SKM-1 treated with dmso at 0.1 percent for 144 hours (cell line): ENCODE results near the gene APPL2.
"Not testable (repeated sequence)": the region's sequence is repeated elsewhere in the genome, so short reads cannot be mapped to it uniquely, and the experiment has no call there.

Source experiments
- DNase-seq: peaks from one replicate; lab custom pipeline; 2025; ENCODE audit not compliant: unreplicated experiment; lab: John Stamatoyannopoulos, UW

APPL2 gene

DNA sequence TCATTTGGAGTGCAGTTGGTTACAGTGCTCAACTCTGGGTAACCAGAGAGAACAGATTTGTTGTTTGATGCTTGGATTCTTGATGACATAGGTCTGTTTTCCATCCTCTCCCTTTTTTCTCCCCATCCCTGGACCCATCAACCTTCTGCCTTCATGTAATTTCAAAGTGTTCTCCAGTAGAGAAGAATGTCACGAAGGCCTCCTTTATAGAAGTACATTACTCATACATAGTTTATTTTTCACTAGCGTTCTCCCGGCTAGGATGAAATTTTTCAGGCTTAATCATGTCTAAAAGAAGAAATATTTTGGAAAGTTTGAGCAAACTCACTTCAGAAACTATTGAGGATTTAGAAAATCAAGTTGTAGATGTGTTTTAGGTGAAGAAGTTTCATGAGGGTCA is 20.9 kb upstream of the APPL2 start:
- no peak for DNase-seq

DNA sequence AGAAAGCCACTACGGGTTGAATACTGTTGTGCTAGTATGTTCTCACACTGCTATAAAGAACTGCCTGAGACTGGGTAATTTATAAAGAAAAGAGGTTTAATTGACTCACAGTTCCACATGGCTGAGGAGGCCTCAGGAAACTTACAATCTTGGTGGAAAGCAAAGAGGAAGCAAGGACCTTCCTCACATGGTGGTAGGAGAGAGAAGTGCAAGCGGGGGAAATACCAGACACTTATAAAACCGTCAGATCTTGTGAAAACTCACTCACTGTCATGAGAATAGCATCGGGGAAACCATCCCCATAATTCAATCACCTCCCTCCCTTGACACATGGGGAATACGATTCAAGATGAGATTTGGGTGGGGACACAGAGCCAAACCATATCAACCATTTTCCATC is 20.5 kb upstream of the APPL2 start:
- DNase-seq = not testable (repeated sequence)

DNA sequence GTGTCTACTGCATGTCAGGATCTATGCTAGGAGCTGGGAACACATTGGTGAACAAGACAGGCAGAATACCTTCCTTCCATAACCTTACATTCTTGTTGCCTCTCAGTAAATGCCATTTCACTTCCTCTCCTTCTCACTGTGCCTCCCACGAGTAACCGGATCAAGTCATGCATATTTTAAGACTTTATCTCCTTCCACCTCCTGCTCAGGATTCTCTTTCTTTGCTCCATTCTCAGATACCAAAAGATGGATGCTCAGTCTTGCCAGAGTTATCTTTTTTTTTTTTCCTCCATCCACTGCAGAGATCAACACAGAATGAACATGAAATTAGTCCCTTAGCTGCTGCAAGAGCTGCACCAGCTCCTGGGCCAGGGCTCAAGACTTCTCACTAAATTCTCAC is 20.0 kb upstream of the APPL2 start:
- DNase-seq = no peak

DNA sequence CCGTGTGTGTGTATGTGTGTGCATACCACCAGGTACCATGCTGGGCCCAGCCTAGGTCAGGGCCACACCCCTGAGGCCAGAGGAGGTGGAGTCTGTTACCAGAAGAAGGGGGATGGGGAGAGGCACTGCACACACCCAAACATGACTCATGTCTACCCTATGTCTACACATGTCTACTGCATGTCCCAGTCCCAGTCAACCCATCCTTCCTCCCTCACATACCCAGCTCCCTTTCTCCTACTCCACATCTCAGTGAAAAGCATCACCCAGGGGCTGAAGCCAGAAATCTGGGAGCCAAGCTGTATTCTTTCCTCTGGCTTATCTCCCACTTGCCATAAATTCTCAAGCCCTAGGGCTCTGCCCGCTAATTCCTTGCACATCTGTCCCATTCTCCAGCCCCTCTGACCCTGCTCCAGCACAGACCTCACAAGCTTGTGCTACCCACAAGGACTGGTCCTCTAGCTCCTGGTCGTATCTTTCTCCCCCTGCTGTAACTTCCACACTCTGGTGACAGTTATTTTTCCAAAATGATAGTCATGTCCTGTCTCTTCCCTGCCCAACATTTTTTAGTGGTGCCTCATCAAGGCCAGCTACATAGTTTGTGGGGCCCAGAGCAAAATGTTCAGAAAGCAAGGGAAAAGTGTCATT is 18.0 kb upstream of the APPL2 start:
- DNase-seq = no peak

DNA sequence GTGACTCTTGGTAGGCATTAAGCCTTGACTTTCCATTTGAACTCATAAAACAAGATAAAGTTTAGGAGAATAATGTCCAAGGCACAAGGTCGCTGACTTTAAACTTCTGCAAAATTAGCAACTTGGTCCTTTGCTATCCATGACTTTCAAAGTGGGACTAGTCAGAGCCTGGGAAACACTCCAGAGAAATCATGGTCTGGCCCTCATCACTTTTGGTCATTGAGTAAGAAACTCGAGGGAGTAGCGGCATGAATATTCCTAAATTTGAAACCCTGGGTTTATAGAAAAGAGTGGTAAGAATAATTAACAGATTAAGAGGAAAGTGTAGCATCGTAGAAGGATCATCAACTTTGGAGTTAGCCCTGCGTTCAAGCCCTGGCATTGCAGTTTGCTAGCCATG is 16.9 kb upstream of the APPL2 start:
- DNase-seq = no peak

DNA sequence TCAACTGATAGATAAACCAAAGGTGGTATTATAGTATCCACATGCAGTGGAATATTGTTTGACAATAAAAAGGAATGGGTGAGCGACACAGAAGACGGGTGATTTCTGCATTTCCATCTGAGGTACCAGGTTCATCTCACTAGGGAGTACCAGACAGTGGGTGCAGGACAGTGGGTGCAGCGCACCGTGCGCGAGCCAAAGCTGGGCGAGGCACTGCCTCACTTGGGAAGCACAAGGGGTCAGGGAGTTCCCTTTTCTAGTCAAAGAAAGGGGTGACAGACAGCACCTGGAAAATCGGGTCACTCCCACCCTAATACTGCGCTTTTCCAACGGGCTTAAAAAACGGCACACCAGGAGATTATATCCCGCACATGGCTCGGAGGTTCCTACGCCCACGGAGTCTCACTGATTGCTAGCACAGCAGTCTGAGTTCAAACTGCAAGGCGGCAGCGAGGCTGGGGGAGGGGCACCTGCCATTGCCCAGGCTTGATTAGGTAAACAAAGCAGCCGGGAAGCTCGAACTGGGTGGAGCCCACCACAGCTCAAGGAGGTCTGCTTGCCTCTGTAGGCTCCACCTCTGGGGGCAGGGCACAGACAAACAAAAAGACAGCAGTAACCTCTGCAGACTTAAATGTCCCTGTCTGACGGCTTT is 9.9 kb upstream of the APPL2 start:
- DNase-seq = not testable (repeated sequence)

DNA sequence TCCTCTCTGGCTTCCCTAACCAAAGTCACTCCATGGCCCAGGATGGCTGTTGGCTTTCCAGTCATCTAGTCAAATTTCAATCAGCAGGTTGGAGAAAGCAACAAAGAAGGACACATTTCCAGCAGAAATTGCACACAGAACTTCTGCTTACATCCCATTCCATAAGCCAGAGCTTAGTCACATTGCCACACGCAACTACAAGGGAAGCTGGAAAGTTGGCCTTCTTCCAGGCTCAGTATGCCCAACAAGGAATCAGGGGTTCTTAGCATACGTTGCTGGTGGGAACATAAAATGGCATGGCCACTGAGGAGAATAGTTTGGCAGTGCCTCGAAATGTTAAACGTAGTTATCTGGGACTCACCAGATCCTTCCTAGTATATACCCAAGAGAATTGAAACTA is 9.3 kb upstream of the APPL2 start:
- DNase-seq = no peak

DNA sequence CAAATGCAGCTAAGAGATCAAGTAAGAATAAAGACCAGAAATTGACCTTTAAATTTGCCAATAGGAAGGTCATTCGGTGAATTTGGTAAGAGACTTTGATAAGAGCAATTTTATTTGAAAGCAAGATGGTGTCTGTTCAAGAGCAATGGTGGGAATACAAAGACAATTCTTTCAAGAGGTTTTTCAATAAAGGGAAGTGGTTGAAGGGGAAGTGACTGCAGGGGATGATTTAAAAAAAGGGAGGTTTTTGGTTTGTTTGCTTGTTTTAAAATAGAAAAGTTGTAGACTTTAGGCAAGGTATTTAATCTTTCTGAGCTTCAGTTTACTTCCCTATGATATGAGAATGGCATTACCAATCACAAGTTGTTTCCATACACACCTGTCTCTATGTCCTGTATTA is 4.3 kb upstream of the APPL2 start:
- peak; percentile 36 for DNase-seq

DNA sequence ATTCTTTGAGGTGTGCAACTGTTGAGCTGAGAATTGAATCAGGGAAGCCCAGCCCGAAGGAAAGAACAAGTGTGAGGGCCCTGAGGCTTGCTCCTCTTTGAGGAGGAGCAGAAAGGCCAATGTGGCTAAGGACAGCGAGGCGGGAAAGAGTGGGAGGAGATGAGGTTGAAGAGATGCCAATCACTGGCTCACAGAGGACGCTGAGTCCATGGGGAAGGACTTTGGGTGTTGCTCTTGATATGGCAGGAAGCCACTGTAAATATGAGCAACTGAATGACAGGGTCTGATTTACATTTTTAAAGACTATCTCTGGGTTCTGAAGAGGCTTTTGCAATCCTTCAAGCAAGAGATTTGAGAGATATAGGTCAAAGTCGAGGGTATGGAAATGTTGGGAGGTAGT is 3.3 kb upstream of the APPL2 start:
- no peak for DNase-seq

DNA sequence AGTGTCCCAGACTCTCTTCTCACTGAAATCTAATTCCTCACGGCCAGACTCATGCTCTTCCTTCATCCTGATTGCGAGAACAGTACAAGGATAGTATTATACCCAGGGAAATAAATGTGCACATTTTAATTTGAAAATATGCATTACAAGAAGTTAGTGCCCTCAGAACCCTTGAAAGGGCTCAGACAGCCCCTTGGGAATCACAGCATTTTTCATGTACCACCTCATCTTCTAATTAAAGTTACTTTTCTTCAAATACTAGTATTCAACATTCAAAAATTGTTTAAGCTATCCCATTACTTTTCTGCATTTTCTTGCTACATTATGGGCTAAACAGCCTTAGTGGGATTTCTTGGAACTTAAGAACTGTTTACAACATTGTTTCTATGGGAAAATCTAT is 1.7 kb upstream of the APPL2 start:
- DNase-seq = no peak

DNA sequence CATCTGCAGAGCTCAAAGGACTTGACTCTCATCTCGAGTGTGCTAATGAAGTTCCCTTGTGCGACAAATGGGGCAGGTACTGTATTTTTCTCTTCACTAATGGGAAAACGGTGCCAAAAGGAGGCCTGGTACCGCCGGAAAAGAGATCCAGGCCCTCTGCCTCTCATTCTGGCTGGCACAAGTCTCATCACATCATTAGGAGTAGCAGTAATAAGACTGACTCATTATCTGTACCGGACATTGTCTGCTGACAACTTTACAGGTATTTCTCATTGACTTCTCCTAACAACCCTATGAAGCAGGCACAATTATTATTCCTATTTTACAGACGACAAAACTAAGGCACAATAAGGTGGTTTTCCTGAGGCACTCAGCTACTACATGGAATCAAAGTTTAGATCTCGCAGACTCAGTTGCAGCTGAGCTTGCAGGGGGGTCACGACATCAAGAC is 668 bp downstream of the APPL2 start:
- no peak for DNase-seq

DNA sequence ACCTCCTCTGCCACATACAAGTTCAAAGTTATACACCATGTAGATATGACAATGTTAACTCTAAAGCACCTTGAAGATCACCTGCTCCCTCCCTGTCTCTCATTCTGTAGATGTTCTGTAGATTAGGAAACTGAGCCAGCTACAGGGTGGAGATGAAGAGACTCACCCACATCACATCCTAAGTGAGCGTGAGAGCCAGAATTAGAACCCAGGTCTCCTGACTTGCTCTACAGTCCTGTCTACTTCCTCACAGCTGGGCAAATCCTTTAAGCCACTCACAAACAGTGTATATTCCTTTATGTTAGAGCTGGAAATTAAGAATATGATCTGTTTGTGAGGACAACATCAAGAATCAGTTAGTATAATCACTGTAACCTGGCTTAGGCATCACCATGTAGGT is 1.8 kb downstream of the APPL2 start:
- no peak for DNase-seq

DNA sequence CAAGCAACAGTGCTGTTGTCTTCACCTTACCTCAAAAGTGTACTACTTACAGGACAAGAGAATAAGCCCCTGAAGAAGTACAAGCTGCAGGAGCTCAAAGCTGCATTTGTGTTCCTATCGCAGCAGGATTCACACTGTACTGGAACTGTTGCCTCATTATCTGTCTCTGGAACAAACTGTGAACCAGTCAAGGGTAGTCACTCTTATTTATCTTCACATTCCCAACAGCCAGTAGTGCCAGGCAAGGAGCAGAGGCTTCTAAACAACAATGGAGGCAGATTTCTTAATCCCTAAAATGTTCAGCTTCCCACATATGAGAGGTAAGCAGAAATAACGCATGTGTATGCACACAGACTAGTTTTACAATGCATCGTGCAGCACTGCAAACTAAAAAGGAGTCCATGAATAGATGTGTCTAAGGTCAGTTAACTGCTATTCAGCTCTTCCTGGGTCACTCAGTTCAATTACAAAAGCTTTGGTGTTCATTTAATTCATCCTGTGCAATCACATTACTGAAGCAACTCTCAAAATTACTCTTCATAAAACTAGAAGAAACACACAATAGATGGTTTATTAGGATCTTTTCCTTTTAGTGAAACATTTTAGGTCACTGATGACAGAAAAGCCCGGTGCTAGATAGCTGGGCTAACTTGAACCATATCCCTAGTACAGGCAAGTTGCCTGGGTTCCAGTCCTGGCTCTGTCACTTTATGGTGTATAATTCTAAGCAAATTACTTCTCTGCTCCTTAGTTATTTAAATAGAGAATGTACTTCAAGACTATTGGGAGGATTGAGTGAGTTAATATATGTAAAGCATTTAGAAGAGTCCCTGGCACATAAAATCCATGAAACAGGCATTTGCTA is 2.7 kb downstream of the APPL2 start:
- DNase-seq = no peak

DNA sequence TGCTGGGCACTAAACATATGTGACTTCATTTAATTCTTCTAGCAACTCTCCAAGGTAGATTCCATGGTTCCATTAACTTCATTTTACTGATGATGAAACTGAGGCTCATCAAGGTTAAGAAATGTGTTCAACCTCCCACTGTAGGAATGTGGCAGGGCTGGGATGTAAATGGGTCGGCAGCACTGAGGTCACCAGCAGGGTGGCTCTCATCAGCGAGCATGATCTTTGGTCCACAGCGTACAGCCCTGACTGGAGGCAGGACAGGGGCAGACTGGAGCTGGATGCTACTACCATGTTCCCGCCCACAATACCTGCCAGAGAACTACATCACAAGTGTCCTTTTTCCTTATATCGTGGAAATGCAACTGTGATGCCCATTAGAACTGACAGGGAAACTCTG is 4.6 kb downstream of the APPL2 start:
- no peak for DNase-seq

DNA sequence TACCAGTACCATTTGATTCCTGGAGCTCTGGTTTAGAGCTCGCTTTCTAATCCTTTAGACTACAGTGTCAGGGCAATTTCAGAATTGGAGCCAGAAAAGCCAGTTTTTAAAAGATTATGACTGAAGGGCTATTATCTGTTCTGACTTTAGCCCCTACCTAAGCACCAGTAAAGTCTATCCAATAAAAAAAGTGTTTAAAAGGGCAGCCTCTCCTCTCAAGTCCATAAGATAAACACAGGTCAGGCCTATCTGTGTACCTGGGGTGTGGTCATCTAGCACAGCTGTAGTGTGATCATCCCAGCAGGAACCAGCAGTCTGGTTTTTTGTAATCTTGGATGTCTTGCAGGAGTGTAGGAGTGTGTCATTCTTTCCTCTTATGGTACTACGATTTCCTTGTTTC is 6.6 kb downstream of the APPL2 start:
- DNase-seq = no peak

DNA sequence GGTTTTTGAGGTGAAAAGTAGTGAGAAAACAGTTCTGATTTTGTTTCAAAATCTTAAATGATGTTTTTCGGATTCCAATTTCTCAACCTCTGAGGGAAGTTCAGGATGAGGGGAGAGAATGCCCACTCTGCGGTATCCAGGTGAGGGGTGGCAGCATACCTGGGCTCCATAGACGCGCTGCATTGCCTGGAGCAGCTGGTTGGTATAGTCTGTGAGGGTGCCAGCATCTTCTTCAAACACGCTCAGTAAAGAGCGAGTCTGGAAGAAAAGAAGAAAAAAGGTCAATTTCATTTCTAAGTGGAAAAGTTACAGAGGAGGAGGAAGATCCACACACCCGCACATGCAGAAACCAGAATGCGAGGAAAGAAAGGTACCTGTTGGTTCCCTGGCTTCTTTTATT is 7.0 kb downstream of the APPL2 start:
- no peak for DNase-seq

DNA sequence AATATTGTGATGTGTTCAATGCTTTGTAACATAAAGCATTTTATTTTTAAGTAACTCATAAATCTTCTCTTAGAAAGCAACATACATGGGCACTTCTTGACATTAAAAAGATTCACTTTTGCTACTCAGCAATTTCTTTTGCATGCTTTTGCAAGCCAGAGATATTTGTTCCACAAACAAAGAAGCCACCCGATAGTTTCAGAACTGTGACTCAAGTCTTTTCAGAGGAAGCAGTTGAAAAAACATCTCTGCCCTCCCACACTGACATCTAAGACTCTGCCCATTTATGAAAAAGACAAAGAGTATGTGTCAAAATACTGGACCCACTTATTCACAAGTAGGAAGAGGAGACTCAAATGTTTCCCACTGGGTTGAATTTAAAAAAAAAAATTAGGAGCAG is 7.5 kb downstream of the APPL2 start:
- DNase-seq = no peak

DNA sequence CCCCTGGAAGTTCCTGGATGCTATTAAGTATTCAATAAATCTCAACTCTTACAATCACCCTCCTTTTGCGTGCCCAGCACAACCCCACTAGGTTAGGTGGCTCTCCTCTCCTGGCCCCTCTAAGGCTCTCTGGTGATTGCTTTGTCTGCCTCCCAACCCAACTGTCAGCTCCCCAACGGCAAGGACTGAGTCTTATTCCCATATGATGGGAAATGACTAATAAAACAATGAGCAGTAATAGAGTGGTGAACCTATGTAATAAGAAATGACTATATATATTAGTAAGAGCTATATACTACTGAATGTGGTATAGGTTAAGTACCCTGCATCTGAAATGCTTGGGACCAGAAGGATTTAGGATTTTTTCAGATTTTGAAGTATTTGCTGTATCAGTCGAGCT is 8.1 kb downstream of the APPL2 start:
- DNase-seq = no peak

DNA sequence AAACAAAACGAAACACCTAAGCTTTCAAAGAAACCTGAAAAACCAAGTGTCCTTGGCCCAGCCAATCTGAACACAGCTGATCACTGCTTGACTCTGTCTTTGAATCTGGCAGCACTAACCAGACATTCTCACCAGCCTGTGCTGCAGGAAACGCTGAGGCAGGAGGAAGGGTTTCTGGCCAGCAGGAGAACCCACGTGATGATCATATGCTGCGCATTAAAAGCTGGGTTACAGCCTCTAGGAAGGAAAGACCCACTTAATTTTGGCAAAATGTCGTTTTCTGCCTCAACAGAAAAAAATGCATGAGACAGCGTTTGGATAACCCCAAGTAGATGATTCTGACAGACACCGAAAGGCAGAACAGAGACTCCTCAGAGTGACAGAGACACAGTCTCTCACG is 9.8 kb downstream of the APPL2 start:
- DNase-seq = no peak

DNA sequence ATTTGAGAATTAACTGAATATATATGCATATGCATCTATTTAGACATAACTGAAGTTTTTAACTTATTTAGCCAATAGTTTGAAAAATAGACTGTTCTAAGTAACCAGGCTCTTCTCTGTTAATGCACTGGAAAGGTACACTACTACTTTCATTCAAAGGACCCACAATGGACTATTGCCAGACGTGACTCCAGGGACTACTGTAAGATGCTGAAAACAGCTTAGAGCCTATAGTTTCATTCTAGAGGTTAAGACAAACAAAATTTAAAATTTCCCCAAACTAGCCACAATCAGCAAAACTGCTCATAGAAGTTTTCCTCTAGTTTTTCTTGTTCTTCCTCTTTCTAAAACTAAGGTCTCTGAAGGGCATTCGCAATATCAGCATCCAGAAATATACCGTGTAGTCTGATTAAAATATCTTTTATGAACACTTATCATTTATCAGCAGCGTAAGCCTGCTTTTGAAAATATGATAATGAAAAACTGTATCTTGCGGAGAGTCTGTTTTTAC is 10.4 kb downstream of the APPL2 start:
- DNase-seq = no peak

DNA sequence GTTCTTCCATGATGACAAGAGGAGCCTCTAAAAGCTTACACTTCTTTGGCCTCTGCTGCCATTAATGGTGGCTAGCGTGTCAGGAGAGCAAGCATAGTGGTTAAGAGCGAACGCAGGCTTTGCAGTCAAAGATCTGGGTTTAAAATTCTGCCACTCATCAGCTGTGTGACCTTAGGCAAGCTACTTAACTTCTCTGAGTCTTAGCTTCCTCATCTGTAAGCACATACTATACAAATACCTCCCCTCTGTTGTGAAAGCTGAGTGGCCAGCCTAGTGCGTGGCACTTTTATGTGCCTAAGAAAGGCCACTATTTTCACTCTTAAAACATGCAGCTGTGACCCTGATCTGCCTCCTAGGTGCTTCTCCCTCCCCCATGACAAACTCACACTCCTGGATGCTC is 11.6 kb downstream of the APPL2 start:
- no peak for DNase-seq

DNA sequence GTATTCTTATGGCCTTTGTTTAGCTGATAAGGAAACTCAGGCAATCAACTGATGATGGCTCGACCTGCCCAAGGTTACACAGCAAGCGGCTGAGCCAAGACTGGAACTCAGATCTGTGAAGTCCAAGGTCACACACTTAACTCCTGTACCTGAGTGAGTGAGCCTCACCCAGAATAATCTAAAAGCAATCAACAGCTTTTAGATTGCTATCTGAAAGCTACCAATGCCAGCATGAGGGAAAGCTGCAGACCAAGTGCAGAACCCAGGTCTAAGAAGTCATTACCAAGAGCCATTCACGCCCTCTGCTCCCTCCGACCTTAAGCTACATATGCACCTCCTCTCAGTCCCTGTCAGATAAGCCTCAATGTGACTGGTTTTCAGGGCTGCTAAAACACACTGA is 12.1 kb downstream of the APPL2 start:
- DNase-seq = no peak
